HG03378 (cell line): Measurements from ENCODE around the gene EPM2AIP1.
"Not testable (repeated sequence)": the region's sequence is repeated elsewhere in the genome, so short reads cannot be mapped to it uniquely, and the experiment has no call there.

ENCODE experiments used
- ATAC-seq: cut with Tn5 transposase; IDR thresholded peaks from one replicate; pipeline ENCODE4 v1.9.1; 2021; ENCODE audit warnings: mild to moderate bottlenecking, moderate library complexity; ENCODE audit not compliant: unreplicated experiment

Gene EPM2AIP1

GRCh38 chr3:36992806-36993325 lies at the start of gene EPM2AIP1:
TSS of gene EPM2AIP1 (minus strand) at chr3:36993131. CDS start at chr3:36993077, 54 bp downstream.
- peak; percentile 20 for ATAC-seq

- ATAC-seq: not testable (repeated sequence)
Measured at GRCh38 chr3:37042712-37043111, 49.8 kb upstream of the EPM2AIP1 start.

GRCh38 chr3:37041546-37042195 lies 48.7 kb upstream of the EPM2AIP1 start:
- ATAC-seq: no peak

- no peak for ATAC-seq
Measured at GRCh38 chr3:37040231-37040630, 47.3 kb upstream of the EPM2AIP1 start.

- no peak for ATAC-seq
Measured at GRCh38 chr3:37039161-37039846, 46.4 kb upstream of the EPM2AIP1 start.

GRCh38 chr3:37037352-37037751 lies 44.4 kb upstream of the EPM2AIP1 start:
- no peak for ATAC-seq

- ATAC-seq: no peak
Measured at GRCh38 chr3:37032961-37033360, 40.0 kb upstream of the EPM2AIP1 start.

- ATAC-seq: no peak
Measured at GRCh38 chr3:37031096-37031682, 38.3 kb upstream of the EPM2AIP1 start.

- ATAC-seq: no peak
Measured at GRCh38 chr3:37030588-37030987, 37.7 kb upstream of the EPM2AIP1 start.

- ATAC-seq: no peak
Measured at GRCh38 chr3:37029516-37030163, 36.7 kb upstream of the EPM2AIP1 start.

- no peak for ATAC-seq
Measured at GRCh38 chr3:37029111-37029510, 36.2 kb upstream of the EPM2AIP1 start.

GRCh38 chr3:37028329-37028728 lies 35.4 kb upstream of the EPM2AIP1 start:
- no peak for ATAC-seq

GRCh38 chr3:37026851-37027250 lies 33.9 kb upstream of the EPM2AIP1 start:
- no peak for ATAC-seq

GRCh38 chr3:37025561-37026335 lies 32.8 kb upstream of the EPM2AIP1 start:
- no peak for ATAC-seq

- peak; percentile 71 for ATAC-seq
Measured at GRCh38 chr3:37024820-37025405, 32.0 kb upstream of the EPM2AIP1 start.

- ATAC-seq: peak; percentile 44
Measured at GRCh38 chr3:37024092-37024491, 31.2 kb upstream of the EPM2AIP1 start.

- ATAC-seq: no peak
Measured at GRCh38 chr3:37017683-37018082, 24.8 kb upstream of the EPM2AIP1 start.

GRCh38 chr3:37016903-37017302 lies 24.0 kb upstream of the EPM2AIP1 start:
- no peak for ATAC-seq

GRCh38 chr3:37015642-37016041 lies 22.7 kb upstream of the EPM2AIP1 start:
- ATAC-seq: no peak

GRCh38 chr3:37014620-37015019 lies 21.7 kb upstream of the EPM2AIP1 start:
- ATAC-seq: no peak
